ENCODE data around the gene ZNF280B.

DNA sequence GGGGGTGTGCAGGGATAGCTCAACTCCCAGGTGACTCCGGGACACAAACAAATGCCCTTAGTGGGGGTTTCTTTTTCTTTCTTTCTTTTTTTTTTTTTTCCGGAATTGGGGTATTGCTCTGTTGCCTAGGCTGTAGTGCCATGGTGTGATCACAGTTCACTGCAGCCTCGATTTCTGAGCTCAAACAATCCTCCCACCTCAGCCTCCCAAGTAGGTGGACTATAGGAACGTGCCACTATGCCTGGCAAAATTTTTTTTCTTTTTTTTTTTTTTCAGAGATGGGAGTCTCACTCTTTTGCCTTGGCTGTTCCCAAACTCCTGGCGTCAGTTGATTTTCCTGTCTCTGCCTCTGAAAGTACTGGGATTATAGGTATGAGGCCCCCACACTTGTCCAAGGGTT, 25.3 kb upstream of the ZNF280B start:
- TF ChIP-seq, protein P1, sequence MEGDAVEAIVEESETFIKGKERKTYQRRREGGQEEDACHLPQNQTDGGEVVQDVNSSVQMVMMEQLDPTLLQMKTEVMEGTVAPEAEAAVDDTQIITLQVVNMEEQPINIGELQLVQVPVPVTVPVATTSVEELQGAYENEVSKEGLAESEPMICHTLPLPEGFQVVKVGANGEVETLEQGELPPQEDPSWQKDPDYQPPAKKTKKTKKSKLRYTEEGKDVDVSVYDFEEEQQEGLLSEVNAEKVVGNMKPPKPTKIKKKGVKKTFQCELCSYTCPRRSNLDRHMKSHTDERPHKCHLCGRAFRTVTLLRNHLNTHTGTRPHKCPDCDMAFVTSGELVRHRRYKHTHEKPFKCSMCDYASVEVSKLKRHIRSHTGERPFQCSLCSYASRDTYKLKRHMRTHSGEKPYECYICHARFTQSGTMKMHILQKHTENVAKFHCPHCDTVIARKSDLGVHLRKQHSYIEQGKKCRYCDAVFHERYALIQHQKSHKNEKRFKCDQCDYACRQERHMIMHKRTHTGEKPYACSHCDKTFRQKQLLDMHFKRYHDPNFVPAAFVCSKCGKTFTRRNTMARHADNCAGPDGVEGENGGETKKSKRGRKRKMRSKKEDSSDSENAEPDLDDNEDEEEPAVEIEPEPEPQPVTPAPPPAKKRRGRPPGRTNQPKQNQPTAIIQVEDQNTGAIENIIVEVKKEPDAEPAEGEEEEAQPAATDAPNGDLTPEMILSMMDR (IDR thresholded peaks at IDR 0.05) = no peak
- no peak for TF ChIP-seq POLR2A (IDR thresholded peaks at IDR 0.05)
